DOHH2 (cell line): ENCODE results near the gene TFAP2A.

Source experiments
- CTCF ChIP-seq: fragments of 200-600 bp; sonication (generic); IDR thresholded peaks from one replicate; pipeline ENCODE4 v1.5.1; 2014; ENCODE audit warnings: antibody characterized with exemption, mild to moderate bottlenecking, low read depth, low read length; ENCODE audit not compliant: poor library complexity, severe bottlenecking
- EZH2phosphoT487 ChIP-seq: fragments of 200-600 bp; sonication (generic); IDR thresholded peaks from 2 replicates; pipeline ENCODE4 v1.6.1; 2017; ENCODE audit warnings: borderline replicate concordance, mild to moderate bottlenecking, antibody characterized with exemption, low read length, moderate library complexity, mixed read lengths

- TF ChIP-seq CTCF (no peak), EZH2phosphoT487 (no peak)
These were observed 14.5 kb downstream of the TFAP2A start for GRCh38 chr6:10400330-10400729.
